MM.1S (cell line): ENCODE results near the gene ZFP62.

Experiments used
- DNase-seq: peaks from one replicate; pipeline ENCODE4 v3.0.0-alpha.2; 2015
- H2AFZ ChIP-seq: fragments of 300-600 bp; sonication (generic); 2 replicates; pipeline ENCODE4 v1.6.0; 2016; ENCODE audit warnings: antibody characterized with exemption, low read length
- H3F3A ChIP-seq: fragments of 300-600 bp; sonication (generic); 2 replicates; pipeline ENCODE4 v1.6.1; 2016; ENCODE audit warnings: mild to moderate bottlenecking, antibody characterized with exemption, low read length, moderate library complexity, mixed read lengths; ENCODE audit not compliant: insufficient read depth
- H3K27ac ChIP-seq: fragments of 300-600 bp; sonication (generic); 2 replicates; pipeline ENCODE4 v1.5.1; 2016; ENCODE audit warnings: mild to moderate bottlenecking, low read length
- H3K27me3 ChIP-seq: fragments of 300-600 bp; sonication (generic); replicated peaks from 2 replicates; pipeline ENCODE4 v1.6.0; 2016; ENCODE audit warnings: low read length; ENCODE audit not compliant: insufficient read depth
- H3K36me3 ChIP-seq: fragments of 300-600 bp; sonication (generic); replicated peaks from 2 replicates; pipeline ENCODE4 v1.6.1; 2016; ENCODE audit warnings: mild to moderate bottlenecking, low read length, mixed read lengths; ENCODE audit not compliant: insufficient read depth
- H3K4me1 ChIP-seq: fragments of 300-600 bp; sonication (generic); 2 replicates; pipeline ENCODE4 v1.6.1; 2016; ENCODE audit warnings: low read length, mixed read lengths
- H3K4me2 ChIP-seq: fragments of 300-600 bp; sonication (generic); 2 replicates; pipeline ENCODE4 v1.6.0; 2016; ENCODE audit warnings: low read depth, low read length
- H3K4me3 ChIP-seq: fragments of 300-600 bp; sonication (generic); 2 replicates; pipeline ENCODE4 v1.5.1; 2016; ENCODE audit warnings: low read length, mixed read lengths
- H3K79me2 ChIP-seq: fragments of 300-600 bp; sonication (generic); 2 replicates; pipeline ENCODE4 v1.6.1; 2016; ENCODE audit warnings: mixed run types, low read length, mixed read lengths
- H3K9ac ChIP-seq: fragments of 300-600 bp; sonication (generic); 2 replicates; pipeline ENCODE4 v1.6.1; 2016; ENCODE audit warnings: low read length, mixed read lengths
- H3K9me2 ChIP-seq: fragments of 300-600 bp; sonication (generic); replicated peaks from 2 replicates; pipeline ENCODE4 v1.6.1; 2016; ENCODE audit warnings: mild to moderate bottlenecking, low read length, mixed read lengths; ENCODE audit not compliant: insufficient read depth
- H3K9me3 ChIP-seq: fragments of 300-600 bp; sonication (generic); replicated peaks from 2 replicates; pipeline ENCODE4 v1.6.1; 2016; ENCODE audit warnings: mild to moderate bottlenecking, low read length, mixed read lengths; ENCODE audit not compliant: insufficient read depth
- H4K20me1 ChIP-seq: fragments of 300-600 bp; sonication (generic); 2 replicates; pipeline ENCODE4 v1.6.1; 2016; ENCODE audit warnings: mild to moderate bottlenecking, low read length, moderate library complexity, mixed read lengths; ENCODE audit not compliant: insufficient read depth
- CTCF ChIP-seq: fragments of 300-600 bp; sonication (generic); IDR thresholded peaks from 2 replicates; pipeline ENCODE4 v1.5.1; 2016; ENCODE audit warnings: antibody characterized with exemption, low read length, mixed read lengths
- EZH2 ChIP-seq: fragments of 300-600 bp; sonication (generic); optimal IDR thresholded peaks from 2 replicates; pipeline ENCODE3; 2017; ENCODE audit warnings: low read depth, mild to moderate bottlenecking, antibody characterized with exemption, low read length, mixed read lengths
- EZH2phosphoT487 ChIP-seq: fragments of 300-600 bp; sonication (generic); IDR thresholded peaks from 2 replicates; pipeline ENCODE4 v1.6.1; 2018; ENCODE audit warnings: antibody characterized with exemption, low read length

ZFP62 gene

GRCh38 chr5:180815293-180815917 is 45.7 kb downstream of the ZFP62 start:
- no peaks in the 10 kb centered on the region for H3K9me3 ChIP-seq
- H3K9me2 ChIP-seq, result no peaks in the 10 kb centered on the region
- no peak overlapping the region for H3K9ac ChIP-seq
- peaks cover 42% of the 10 kb centered on the region for H3F3A ChIP-seq
- H2AFZ ChIP-seq, result no peak overlapping the region
- TF ChIP-seq EZH2 (no peak), CTCF (no peak), EZH2phosphoT487 (no peak)
- H3K27ac ChIP-seq, result no peak overlapping the region
- H3K4me1 ChIP-seq, result peaks cover 50% of the 10 kb centered on the region
- no peak overlapping the region for H3K4me3 ChIP-seq
- H3K4me2 ChIP-seq, result no peak overlapping the region
- H4K20me1 ChIP-seq, result no peaks in the 10 kb centered on the region
- peaks cover 8% of the 10 kb centered on the region; the same call in 1 of the 2 replicates for H3K79me2 ChIP-seq
- no peaks in the 10 kb centered on the region for H3K36me3 ChIP-seq
- no peaks in the 10 kb centered on the region for H3K27me3 ChIP-seq
- DNase-seq, result no peak

GRCh38 chr5:180813420-180813819 is 47.7 kb downstream of the ZFP62 start:
- peak; percentile 48 for DNase-seq
- Histone ChIP-seq H3K9me2 (no peaks in the 10 kb centered on the region), H3K9ac (no peak overlapping the region), H3K27ac (no peak overlapping the region), H3K36me3 (no peaks in the 10 kb centered on the region), H3K9me3 (no peaks in the 10 kb centered on the region), H4K20me1 (no peaks in the 10 kb centered on the region), H3K27me3 (no peaks in the 10 kb centered on the region), H3F3A (peaks cover 45% of the 10 kb centered on the region), H3K4me1 (peaks cover 46% of the 10 kb centered on the region), H3K79me2 (peaks cover 22% of the 10 kb centered on the region), H3K4me2 (no peak overlapping the region), H2AFZ (no peak overlapping the region), H3K4me3 (no peak overlapping the region)
- TF ChIP-seq EZH2phosphoT487, result no peak
- no peak for TF ChIP-seq EZH2
- TF ChIP-seq CTCF, result peak; percentile 46

- Histone ChIP-seq H3K4me2 (peak overlapping the region; percentile 98), H4K20me1 (no peaks in the 10 kb centered on the region), H3K9me2 (no peaks in the 10 kb centered on the region), H3K9ac (no peak overlapping the region), H3K9me3 (no peaks in the 10 kb centered on the region), H3K4me3 (no peak overlapping the region), H3K27me3 (no peaks in the 10 kb centered on the region), H2AFZ (no peak overlapping the region), H3K4me1 (peaks cover 42% of the 10 kb centered on the region), H3K27ac (peak overlapping the region; percentile 99; the same call in 1 of the 2 replicates), H3K36me3 (no peaks in the 10 kb centered on the region), H3F3A (peaks cover 52% of the 10 kb centered on the region), H3K79me2 (peaks cover 39% of the 10 kb centered on the region)
- no peak for TF ChIP-seq EZH2
- no peak for TF ChIP-seq EZH2phosphoT487
- no peak for DNase-seq
Measured at GRCh38 chr5:180811623-180812124, 49.4 kb downstream of the ZFP62 start.

GRCh38 chr5:180810959-180811622 is 50.0 kb downstream of the ZFP62 start:
- peaks cover 42% of the 10 kb centered on the region for H3K4me1 ChIP-seq
- no peaks in the 10 kb centered on the region for H3K27me3 ChIP-seq
- DNase-seq, result no peak
- TF ChIP-seq EZH2phosphoT487 (no peak), EZH2 (no peak), CTCF (no peak)
- peak overlapping the region; percentile 54 for H2AFZ ChIP-seq
- peaks cover 52% of the 10 kb centered on the region for H3F3A ChIP-seq
- H3K4me2 ChIP-seq, result peak overlapping the region; percentile 98
- H3K9me3 ChIP-seq, result no peaks in the 10 kb centered on the region
- H3K27ac ChIP-seq, result peak overlapping the region; percentile 99
- no peaks in the 10 kb centered on the region for H3K36me3 ChIP-seq
- H3K9ac ChIP-seq, result peak overlapping the region; percentile 94
- H3K9me2 ChIP-seq, result no peaks in the 10 kb centered on the region
- H4K20me1 ChIP-seq, result no peaks in the 10 kb centered on the region
- H3K4me3 ChIP-seq, result peak overlapping the region; percentile 71
- H3K79me2 ChIP-seq, result peaks cover 45% of the 10 kb centered on the region
